DND-41 (cell line): ENCODE data around the gene SUPT3H.

Source experiments
- EZH2 ChIP-seq: IDR thresholded peaks from 3 replicates; pipeline ENCODE4 v1.6.1; 2012; ENCODE audit warnings: borderline replicate concordance, low read depth, mild to moderate bottlenecking, moderate library complexity, low read length, inconsistent platforms; ENCODE audit not compliant: severe bottlenecking
- TF ChIP-seq, protein P1 (sequence below): IDR thresholded peaks from 2 replicates; pipeline ENCODE4 v1.5.1; 2012; ENCODE audit warnings: borderline replicate concordance, low read length, moderate library complexity, mild to moderate bottlenecking; ENCODE audit not compliant: poor library complexity, severe bottlenecking; ENCODE audit errors: extremely low read depth

DNA sequence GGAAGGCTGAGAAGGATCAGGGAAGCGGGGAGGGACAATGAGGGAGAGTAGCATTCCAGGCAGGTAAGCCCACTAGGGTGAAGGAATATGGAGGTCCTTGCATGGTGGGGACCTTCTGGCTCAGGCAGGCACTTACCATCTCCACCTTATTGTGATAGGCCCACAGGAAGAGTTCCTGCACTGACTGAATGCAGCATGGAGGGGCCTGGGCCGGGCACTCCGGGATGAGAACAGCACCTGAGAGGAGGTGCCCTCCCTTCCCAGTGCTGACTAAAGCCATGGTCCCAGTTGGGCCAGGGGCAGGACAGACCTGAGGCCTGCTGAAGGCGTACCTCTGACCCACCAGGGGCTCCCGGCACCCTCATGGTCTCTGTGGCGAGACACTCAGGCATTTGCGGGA, 597.6 kb downstream of the SUPT3H start:
- TF ChIP-seq, protein P1, sequence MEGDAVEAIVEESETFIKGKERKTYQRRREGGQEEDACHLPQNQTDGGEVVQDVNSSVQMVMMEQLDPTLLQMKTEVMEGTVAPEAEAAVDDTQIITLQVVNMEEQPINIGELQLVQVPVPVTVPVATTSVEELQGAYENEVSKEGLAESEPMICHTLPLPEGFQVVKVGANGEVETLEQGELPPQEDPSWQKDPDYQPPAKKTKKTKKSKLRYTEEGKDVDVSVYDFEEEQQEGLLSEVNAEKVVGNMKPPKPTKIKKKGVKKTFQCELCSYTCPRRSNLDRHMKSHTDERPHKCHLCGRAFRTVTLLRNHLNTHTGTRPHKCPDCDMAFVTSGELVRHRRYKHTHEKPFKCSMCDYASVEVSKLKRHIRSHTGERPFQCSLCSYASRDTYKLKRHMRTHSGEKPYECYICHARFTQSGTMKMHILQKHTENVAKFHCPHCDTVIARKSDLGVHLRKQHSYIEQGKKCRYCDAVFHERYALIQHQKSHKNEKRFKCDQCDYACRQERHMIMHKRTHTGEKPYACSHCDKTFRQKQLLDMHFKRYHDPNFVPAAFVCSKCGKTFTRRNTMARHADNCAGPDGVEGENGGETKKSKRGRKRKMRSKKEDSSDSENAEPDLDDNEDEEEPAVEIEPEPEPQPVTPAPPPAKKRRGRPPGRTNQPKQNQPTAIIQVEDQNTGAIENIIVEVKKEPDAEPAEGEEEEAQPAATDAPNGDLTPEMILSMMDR = no peak
- no peak for TF ChIP-seq EZH2
